RWPE2 (cell line): Measurements from ENCODE around the gene KIAA1549.
A peak's percentile ranks its signal among the peaks of the same experiment; 100 is the strongest.

ENCODE experiments used
- ATAC-seq: fragments of 200-7000 bp; cut with Tn5 transposase; 3 replicates; pipeline ENCODE4 v1.9.1; 2021; ENCODE audit warnings: low read depth
- DNase-seq: peaks from one replicate; pipeline ENCODE4 v3.0.0-alpha.2; 2020; ENCODE audit warnings: low spot score
- H3K27ac ChIP-seq: fragments of 450-650 bp; 2 replicates; pipeline ENCODE4 v1.5.1; 2017; ENCODE audit warnings: mild to moderate bottlenecking; ENCODE audit not compliant: poor library complexity, severe bottlenecking
- H3K27me3 ChIP-seq: fragments of 250-450 bp; sonication (Bioruptor Pico); 2 replicates; pipeline ENCODE4 v1.5.1; 2021; ENCODE audit warnings: mild to moderate bottlenecking, moderate library complexity; ENCODE audit not compliant: insufficient read depth, poor library complexity, severe bottlenecking
- H3K36me3 ChIP-seq: fragments of 250-450 bp; sonication (Bioruptor Pico); 2 replicates; pipeline ENCODE4 v1.5.1; 2020; ENCODE audit warnings: low read depth, mild to moderate bottlenecking, moderate library complexity
- H3K4me1 ChIP-seq: fragments of 250-450 bp; sonication (Bioruptor Pico); 2 replicates; pipeline ENCODE4 v1.5.1; 2021; ENCODE audit warnings: mild to moderate bottlenecking, moderate library complexity; ENCODE audit not compliant: insufficient read depth, poor library complexity, severe bottlenecking
- H3K4me3 ChIP-seq: fragments of 250-450 bp; sonication (Bioruptor Pico); 2 replicates; pipeline ENCODE4 v1.5.1; 2021; ENCODE audit warnings: mild to moderate bottlenecking, moderate library complexity; ENCODE audit not compliant: severe bottlenecking
- H3K9me3 ChIP-seq: fragments of 250-450 bp; sonication (Bioruptor Pico); 2 replicates; pipeline ENCODE4 v1.5.1; 2021; ENCODE audit warnings: mild to moderate bottlenecking, moderate library complexity; ENCODE audit not compliant: severe bottlenecking
- CTCF ChIP-seq: fragments of 450-650 bp; IDR thresholded peaks from one replicate; pipeline ENCODE4 v1.5.1; 2017; ENCODE audit warnings: mild to moderate bottlenecking, moderate library complexity; ENCODE audit not compliant: poor library complexity, severe bottlenecking

The KIAA1549 gene

GRCh38 chr7:138898802-138899201, 82.4 kb downstream of the KIAA1549 start:
- Histone ChIP-seq H3K36me3 (no peaks in the 10 kb centered on the region), H3K27ac (no peak overlapping the region), H3K9me3 (no peaks in the 10 kb centered on the region), H3K27me3 (no peaks in the 10 kb centered on the region), H3K4me1 (no peaks in the 10 kb centered on the region), H3K4me3 (no peak overlapping the region)
- DNase-seq (no peak), ATAC-seq (no peak)
- TF ChIP-seq CTCF: no peak

GRCh38 chr7:138898255-138898654, 82.9 kb downstream of the KIAA1549 start:
- no peaks in the 10 kb centered on the region for H3K36me3 ChIP-seq
- no peaks in the 10 kb centered on the region for H3K4me1 ChIP-seq
- H3K4me3 ChIP-seq: no peak overlapping the region
- ATAC-seq: no peak
- no peak for DNase-seq
- no peak for TF ChIP-seq CTCF
- no peaks in the 10 kb centered on the region for H3K27me3 ChIP-seq
- H3K9me3 ChIP-seq: no peaks in the 10 kb centered on the region
- H3K27ac ChIP-seq: no peak overlapping the region

GRCh38 chr7:138895679-138896078, 85.5 kb downstream of the KIAA1549 start:
- DNase-seq (no peak), ATAC-seq (peak; percentile 69)
- H3K9me3 ChIP-seq: no peaks in the 10 kb centered on the region
- no peak overlapping the region for H3K27ac ChIP-seq
- no peaks in the 10 kb centered on the region for H3K36me3 ChIP-seq
- H3K4me1 ChIP-seq: no peaks in the 10 kb centered on the region
- H3K27me3 ChIP-seq: no peaks in the 10 kb centered on the region
- TF ChIP-seq CTCF: no peak
- no peak overlapping the region for H3K4me3 ChIP-seq

GRCh38 chr7:138893258-138893657, 87.9 kb downstream of the KIAA1549 start:
- Histone ChIP-seq H3K27me3 (no peaks in the 10 kb centered on the region), H3K9me3 (no peaks in the 10 kb centered on the region), H3K27ac (no peak overlapping the region), H3K4me3 (no peak overlapping the region), H3K4me1 (no peaks in the 10 kb centered on the region), H3K36me3 (no peaks in the 10 kb centered on the region)
- no peak for DNase-seq
- ATAC-seq: no peak
- TF ChIP-seq CTCF: no peak

GRCh38 chr7:138892812-138893211, 88.4 kb downstream of the KIAA1549 start:
- Histone ChIP-seq H3K27me3 (no peaks in the 10 kb centered on the region), H3K4me3 (no peak overlapping the region), H3K36me3 (no peaks in the 10 kb centered on the region), H3K4me1 (no peaks in the 10 kb centered on the region), H3K9me3 (no peaks in the 10 kb centered on the region), H3K27ac (no peak overlapping the region)
- no peak for TF ChIP-seq CTCF
- DNase-seq (no peak), ATAC-seq (no peak)
